Globus pallidus (tissue), 1 donor: Measurements from ENCODE around the gene PRRC2C.

Source experiments
- DNase-seq: peaks from one replicate; pipeline ENCODE4 v3.0.0-alpha.2; 2015; ENCODE audit warnings: low spot score

PRRC2C gene

GRCh38 chr1:171637928-171638576, 152.7 kb downstream of the PRRC2C start:
- DNase-seq = no peak

- no peak for DNase-seq
Observed at GRCh38 chr1:171640225-171640624, 154.9 kb downstream of the PRRC2C start.

- DNase-seq = no peak
Observed at GRCh38 chr1:171641076-171641864, 155.9 kb downstream of the PRRC2C start.

GRCh38 chr1:171642197-171642596, 156.9 kb downstream of the PRRC2C start:
- no peak for DNase-seq
